IPS-15b (cell line): ENCODE data around the gene MRPL50.

ENCODE experiments used
- H3K27me3 ChIP-seq: one replicate; pipeline ENCODE4 v1.6.1; 2013; ENCODE audit warnings: low read length; ENCODE audit not compliant: control insufficient read depth, insufficient read depth
- H3K36me3 ChIP-seq: one replicate; pipeline ENCODE4 v1.6.1; 2013; ENCODE audit warnings: low read length; ENCODE audit not compliant: control insufficient read depth, insufficient read depth
- H3K4me1 ChIP-seq: one replicate; pipeline ENCODE4 v1.6.1; 2013; ENCODE audit warnings: mild to moderate bottlenecking, low read length; ENCODE audit not compliant: control insufficient read depth, insufficient read depth
- H3K4me3 ChIP-seq: one replicate; pipeline ENCODE4 v1.5.1; 2013; ENCODE audit warnings: low read depth, low read length
- H3K9ac ChIP-seq: one replicate; pipeline ENCODE4 v1.6.1; 2013; ENCODE audit warnings: low read depth, mild to moderate bottlenecking, low read length
- H3K9me3 ChIP-seq: one replicate; pipeline ENCODE4 v1.6.1; 2013; ENCODE audit warnings: mild to moderate bottlenecking, low read length; ENCODE audit not compliant: control insufficient read depth, insufficient read depth

Gene MRPL50

GRCh38 chr9:101352892-101353463 lies 45.4 kb downstream of the MRPL50 start:
- Histone ChIP-seq H3K4me3 (no peak overlapping the region), H3K4me1 (no peaks in the 10 kb centered on the region), H3K36me3 (no peaks in the 10 kb centered on the region), H3K27me3 (no peaks in the 10 kb centered on the region), H3K9ac (no peak overlapping the region), H3K9me3 (no peaks in the 10 kb centered on the region)

GRCh38 chr9:101350285-101350684 lies 48.1 kb downstream of the MRPL50 start:
- Histone ChIP-seq H3K4me3 (no peak overlapping the region), H3K27me3 (no peaks in the 10 kb centered on the region), H3K36me3 (no peaks in the 10 kb centered on the region), H3K4me1 (no peaks in the 10 kb centered on the region), H3K9ac (no peak overlapping the region), H3K9me3 (no peaks in the 10 kb centered on the region)

DNA sequence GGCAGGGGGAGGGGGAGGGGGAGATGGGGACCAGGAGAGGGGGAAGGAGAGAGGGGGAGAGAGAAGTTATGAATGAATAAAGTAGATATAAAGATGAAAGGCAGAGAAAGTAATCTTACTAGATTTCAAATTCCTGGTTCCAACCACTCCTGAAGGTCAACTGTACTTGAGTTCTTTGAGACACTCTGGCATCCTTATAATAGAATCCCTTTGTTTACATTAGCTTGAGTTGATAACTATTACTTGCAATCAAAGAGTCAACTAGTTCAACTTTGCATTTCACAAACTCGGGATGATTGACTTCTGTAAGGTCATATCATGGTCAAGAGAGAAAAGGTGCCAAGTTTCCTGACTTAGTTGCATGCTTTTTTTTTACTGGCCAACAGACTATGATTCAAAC lies 55.8 kb downstream of the MRPL50 start:
- Histone ChIP-seq H3K4me1 (no peaks in the 10 kb centered on the region), H3K4me3 (no peak overlapping the region), H3K36me3 (no peaks in the 10 kb centered on the region), H3K9ac (no peak overlapping the region), H3K27me3 (no peaks in the 10 kb centered on the region), H3K9me3 (no peaks in the 10 kb centered on the region)

DNA sequence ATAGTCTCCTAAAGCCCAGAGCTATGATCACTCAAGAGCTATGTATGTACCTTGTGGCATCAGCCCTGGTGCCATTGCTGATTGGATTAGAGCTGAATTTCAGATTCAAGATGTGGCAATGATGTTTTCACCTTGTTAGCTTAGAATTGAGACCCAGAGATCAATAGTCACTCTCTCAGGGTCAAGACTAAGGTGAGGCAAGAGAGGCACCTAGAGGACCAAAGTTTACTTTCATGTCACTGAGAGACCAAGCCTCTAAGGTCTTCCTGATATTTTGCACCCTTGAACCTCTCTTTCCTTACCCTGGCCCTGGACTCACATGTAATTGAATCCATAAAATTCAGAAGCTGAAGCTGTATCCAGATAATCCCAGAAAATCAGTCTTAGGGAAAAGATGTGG lies 56.5 kb downstream of the MRPL50 start:
- H3K4me1 ChIP-seq = no peaks in the 10 kb centered on the region
- H3K27me3 ChIP-seq = no peaks in the 10 kb centered on the region
- no peak overlapping the region for H3K4me3 ChIP-seq
- H3K36me3 ChIP-seq = no peaks in the 10 kb centered on the region
- H3K9me3 ChIP-seq = no peaks in the 10 kb centered on the region
- H3K9ac ChIP-seq = no peak overlapping the region
